K562 (cell line): Measurements from ENCODE around the gene NT5C. TPM values are rescaled to one million over a fixed set of nuclear protein-coding genes. Genes with fewer than 3 reads are reported as not detected.

Experiments used
- MTA2 ChIP-seq: fragments of 450-650 bp; IDR thresholded peaks from 2 replicates; pipeline ENCODE4 v1.6.1; 2016; ENCODE audit warnings: low read depth
- RBM17 ChIP-seq: fragments of 200-400 bp; formaldehyde crosslinking; IDR thresholded peaks from 2 replicates; pipeline ENCODE4 v1.6.1; 2017; ENCODE audit warnings: low read depth, mild to moderate bottlenecking, low read length, borderline replicate concordance
- polyA plus RNA-seq, 8 experiments: library from polyadenylated mRNA; depleted of rRNA in 4 of 8; stranded (reverse) in 5 of 8; unstranded in 3 of 8; fragments of >200 nt; fragmentation: Nextera tagmentation in 2 of 8; fragmentation: Illumina TruSeq in 1 of 8; extraction: Ambion mirVana in 2 of 8; extraction: Trizol in 1 of 8; gene quantifications; 2 replicates each; pipeline versions ENCODE4 v1.2.1 to v1.2.3, GENCODE V29; 2011 to 2014; ENCODE audit warnings: inconsistent platforms in 1 of 8, missing spikeins in 1 of 8
- total RNA-seq, 7 experiments: library from RNA; depleted of rRNA in 6 of 7; stranded (reverse); fragments of >200 nt in 6 of 7; fragmentation: Illumina TruSeq in 2 of 7; extraction: Trizol in 2 of 7; gene quantifications; 2 replicates each; pipeline versions ENCODE4 v1.2.1 to v1.2.3, GENCODE V29; 2011 to 2021; ENCODE audit warnings: low replicate concordance in 1 of 7
- TF ChIP-seq, protein P1 (sequence below): fragments of 250-450 bp; sonication (Bioruptor Pico); IDR thresholded peaks from 2 replicates; pipeline ENCODE4 v1.9.0; 2021; ENCODE audit warnings: mild to moderate bottlenecking, inconsistent platforms
- TF ChIP-seq, protein P2 (sequence below): sonication (generic); formaldehyde crosslinking; IDR thresholded peaks from 2 replicates; pipeline ENCODE4 v1.8.0; 2022; ENCODE audit warnings: mild to moderate bottlenecking, missing genetic modification reagents

The NT5C gene
- total and polyA plus RNA-seq, 9 of the 15 experiments (the other 6 are each of a cell fraction or from before 2014, with no cell fraction given) = 2.9 to 205 (median 45.0) TPM

- TF ChIP-seq, protein P1, sequence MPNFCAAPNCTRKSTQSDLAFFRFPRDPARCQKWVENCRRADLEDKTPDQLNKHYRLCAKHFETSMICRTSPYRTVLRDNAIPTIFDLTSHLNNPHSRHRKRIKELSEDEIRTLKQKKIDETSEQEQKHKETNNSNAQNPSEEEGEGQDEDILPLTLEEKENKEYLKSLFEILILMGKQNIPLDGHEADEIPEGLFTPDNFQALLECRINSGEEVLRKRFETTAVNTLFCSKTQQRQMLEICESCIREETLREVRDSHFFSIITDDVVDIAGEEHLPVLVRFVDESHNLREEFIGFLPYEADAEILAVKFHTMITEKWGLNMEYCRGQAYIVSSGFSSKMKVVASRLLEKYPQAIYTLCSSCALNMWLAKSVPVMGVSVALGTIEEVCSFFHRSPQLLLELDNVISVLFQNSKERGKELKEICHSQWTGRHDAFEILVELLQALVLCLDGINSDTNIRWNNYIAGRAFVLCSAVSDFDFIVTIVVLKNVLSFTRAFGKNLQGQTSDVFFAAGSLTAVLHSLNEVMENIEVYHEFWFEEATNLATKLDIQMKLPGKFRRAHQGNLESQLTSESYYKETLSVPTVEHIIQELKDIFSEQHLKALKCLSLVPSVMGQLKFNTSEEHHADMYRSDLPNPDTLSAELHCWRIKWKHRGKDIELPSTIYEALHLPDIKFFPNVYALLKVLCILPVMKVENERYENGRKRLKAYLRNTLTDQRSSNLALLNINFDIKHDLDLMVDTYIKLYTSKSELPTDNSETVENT = no peak
- TF ChIP-seq, protein P2, sequence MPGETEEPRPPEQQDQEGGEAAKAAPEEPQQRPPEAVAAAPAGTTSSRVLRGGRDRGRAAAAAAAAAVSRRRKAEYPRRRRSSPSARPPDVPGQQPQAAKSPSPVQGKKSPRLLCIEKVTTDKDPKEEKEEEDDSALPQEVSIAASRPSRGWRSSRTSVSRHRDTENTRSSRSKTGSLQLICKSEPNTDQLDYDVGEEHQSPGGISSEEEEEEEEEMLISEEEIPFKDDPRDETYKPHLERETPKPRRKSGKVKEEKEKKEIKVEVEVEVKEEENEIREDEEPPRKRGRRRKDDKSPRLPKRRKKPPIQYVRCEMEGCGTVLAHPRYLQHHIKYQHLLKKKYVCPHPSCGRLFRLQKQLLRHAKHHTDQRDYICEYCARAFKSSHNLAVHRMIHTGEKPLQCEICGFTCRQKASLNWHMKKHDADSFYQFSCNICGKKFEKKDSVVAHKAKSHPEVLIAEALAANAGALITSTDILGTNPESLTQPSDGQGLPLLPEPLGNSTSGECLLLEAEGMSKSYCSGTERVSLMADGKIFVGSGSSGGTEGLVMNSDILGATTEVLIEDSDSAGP (CRISPR knock-in tag) = no peak
- no peak for TF ChIP-seq MTA2
- no peak for TF ChIP-seq RBM17
Measured at GRCh38 chr17:75115555-75115954, 16.0 kb downstream of the NT5C start (continued).
